GM12878 (cell line): Measurements from ENCODE around the gene COL21A1. TPM values are rescaled to one million over a fixed set of nuclear protein-coding genes. Genes with fewer than 3 reads are reported as not detected.

Experiments
- ATAC-seq: fragments of 200-7000 bp; cut with Tn5 transposase; 3 replicates; pipeline ENCODE4 v1.9.1; 2020; ENCODE audit warnings: mild to moderate bottlenecking, moderate library complexity
- BruUV-seq: library from RNA; stranded (reverse); fragments of 400-500 nt; replicated peaks from 2 replicates; lab custom pipeline; 2021; lab: Mats Ljungman, UMichigan
- CTCF ChIA-PET: fragments of 300-600 bp; sonication (Branson Sonifier 250); formaldehyde crosslinking; extraction: SDS; loops from one replicate; lab custom pipeline; 2021; ENCODE audit warnings: inconsistent platforms; lab: Yijun Ruan, JAX
- POLR2A ChIA-PET: fragments of 350-600 bp; formaldehyde crosslinking; extraction: SDS; loops from one replicate; lab custom pipeline; 2021; ENCODE audit warnings: inconsistent platforms; lab: Charles Lee
- RAD21 ChIA-PET: fragments of 300-600 bp; sonication (Branson Sonifier 250); formaldehyde crosslinking; loops from one replicate; lab custom pipeline; 2023; ENCODE audit warnings: antibody characterized with exemption; ENCODE audit not compliant: unreplicated experiment; lab: Charles Lee
- SMC1A ChIA-PET: fragments of 300-600 bp; sonication (Branson Sonifier 250); formaldehyde crosslinking; loops from one replicate; lab custom pipeline; 2023; ENCODE audit not compliant: unreplicated experiment, uncharacterized antibody; lab: Charles Lee
- DNase-seq: peaks from one replicate; pipeline ENCODE4 v3.0.0-alpha.2; 2011; ENCODE audit warnings: low read depth, low spot score
- FAIRE-seq: peaks from 3 replicates; lab custom pipeline; 2011; peaks lifted over from hg19 to GRCh38; lab: Jason Lieb, UNC
- H2AFZ ChIP-seq: 2 replicates; pipeline ENCODE4 v1.6.0; 2011; ENCODE audit warnings: low read depth, low read length, control low read depth; ENCODE audit not compliant: control insufficient read depth
- H3K27ac ChIP-seq: 2 replicates; pipeline ENCODE4 v1.5.1; 2011; ENCODE audit warnings: control low read depth; ENCODE audit not compliant: control insufficient read depth, insufficient read depth
- H3K27me3 ChIP-seq, 2 experiments: replicated peaks in 1 of 2; 2 replicates each; pipeline versions ENCODE4 v1.6.0 to v1.6.1; 2011; ENCODE audit warnings: low read length in 1 of 2; ENCODE audit not compliant: control insufficient read depth in 2 of 2, insufficient read depth in 2 of 2
- H3K36me3 ChIP-seq, 2 experiments: 2 replicates each; pipeline ENCODE4 v1.5.1; 2011; ENCODE audit warnings: low read length in 1 of 2; ENCODE audit not compliant: control insufficient read depth in 2 of 2, insufficient read depth in 2 of 2
- H3K4me1 ChIP-seq: 2 replicates; pipeline ENCODE4 v1.6.1; 2011; ENCODE audit warnings: mild to moderate bottlenecking, low read length, moderate library complexity, mixed read lengths; ENCODE audit not compliant: control insufficient read depth, insufficient read depth
- H3K4me2 ChIP-seq: 2 replicates; pipeline ENCODE4 v1.6.0; 2011; ENCODE audit warnings: control low read depth; ENCODE audit not compliant: control insufficient read depth, insufficient read depth
- H3K4me3 ChIP-seq: fragments of 200-600 bp; sonication (generic); 2 replicates; pipeline ENCODE4 v1.5.1; 2016
- H3K79me2 ChIP-seq: 2 replicates; pipeline ENCODE4 v1.6.0; 2011; ENCODE audit warnings: low read length; ENCODE audit not compliant: control insufficient read depth, insufficient read depth
- H3K9ac ChIP-seq: 2 replicates; pipeline ENCODE4 v1.8.0; 2011; ENCODE audit warnings: low read length, control low read depth, mixed read lengths; ENCODE audit not compliant: control insufficient read depth, insufficient read depth
- H3K9me3 ChIP-seq: replicated peaks from 3 replicates; pipeline ENCODE4 v1.5.1; 2011; ENCODE audit warnings: mild to moderate bottlenecking, low read length; ENCODE audit not compliant: control insufficient read depth, insufficient read depth
- H4K20me1 ChIP-seq: 2 replicates; pipeline ENCODE4 v1.6.0; 2011; ENCODE audit not compliant: control insufficient read depth, insufficient read depth
- ATF7 ChIP-seq: fragments of 450-650 bp; IDR thresholded peaks from 2 replicates; pipeline ENCODE4 v1.6.1; 2016; ENCODE audit warnings: low read depth, mild to moderate bottlenecking
- CHD4 ChIP-seq: fragments of 200-600 bp; sonication (generic); IDR thresholded peaks from 2 replicates; pipeline ENCODE4 v1.6.1; 2016; ENCODE audit warnings: mild to moderate bottlenecking
- GATAD2B ChIP-seq: fragments of 450-650 bp; conservative IDR thresholded peaks from 2 replicates; pipeline ENCODE4 v1.6.1; 2017; ENCODE audit warnings: low read depth, mild to moderate bottlenecking, moderate library complexity
- LARP7 ChIP-seq: fragments of 450-650 bp; IDR thresholded peaks from 2 replicates; pipeline ENCODE4 v1.6.1; 2017; ENCODE audit warnings: mild to moderate bottlenecking
- NFIC ChIP-seq: IDR thresholded peaks from 2 replicates; pipeline ENCODE4 v1.6.1; 2012; ENCODE audit warnings: low read depth, mild to moderate bottlenecking, inconsistent platforms, low read length, moderate library complexity
- PAX5 ChIP-seq: IDR thresholded peaks from 2 replicates; pipeline ENCODE4 v1.6.1; 2011; ENCODE audit warnings: low read depth, low read length, borderline replicate concordance
- POLR2AphosphoS2 ChIP-seq: IDR thresholded peaks from 2 replicates; pipeline ENCODE4 v1.6.1; 2011; ENCODE audit warnings: low read depth, mild to moderate bottlenecking, low read length, improper control_type of control experiment, moderate library complexity
- SMAD5 ChIP-seq: IDR thresholded peaks from 2 replicates; pipeline ENCODE4 v1.6.1; 2016; ENCODE audit warnings: antibody characterized with exemption, low read depth
- TAF1 ChIP-seq: IDR thresholded peaks from 2 replicates; pipeline ENCODE4 v1.6.1; 2011; ENCODE audit warnings: mild to moderate bottlenecking, low read depth, low read length, borderline replicate concordance
- WGBS: methylation state at CpG from one replicate; pipeline ENCODE4 v1.1.6; 2016; ENCODE audit warnings: low lambda C conversion rate; ENCODE audit not compliant: insufficient replicate concordance, insufficient coverage; ENCODE audit errors: missing lambda C conversion rate; 5-methylcytosine and 5-hydroxymethylcytosine counted together
- in situ Hi-C: fragments of 300-500 bp; cut with MboI; formaldehyde crosslinking; loops from 9 replicates; pipeline ENCODE4 v1.14.3; 2018; ENCODE audit warnings: mixed read lengths
- intact Hi-C: fragments of 100-400 bp; cut with micrococcal nuclease; formaldehyde crosslinking; loops from one replicate; pipeline ENCODE4 v1.14.2; 2022; ENCODE audit not compliant: unreplicated experiment
- polyA plus RNA-seq, 11 experiments: library from polyadenylated mRNA; depleted of rRNA in 4 of 11; unstranded in 6 of 11; stranded (reverse) in 5 of 11; fragments of >200 nt; fragmentation: Nextera tagmentation in 4 of 11; fragmentation: Illumina TruSeq in 1 of 11; extraction: Ambion mirVana in 4 of 11; extraction: Trizol in 1 of 11; gene quantifications; 1 replicate in 1 of 11; 2 replicates in 10 of 11; pipeline versions ENCODE4 v1.2.1 to v1.2.3, GENCODE V29; 2011 to 2016; ENCODE audit warnings: inconsistent platforms in 2 of 11, missing spikeins in 2 of 11, low read depth in 1 of 11
- total RNA-seq, 4 experiments: library from RNA; depleted of rRNA in 3 of 4; stranded (reverse); fragments of >200 nt in 3 of 4; fragmentation: Illumina TruSeq in 1 of 4; extraction: Trizol in 1 of 4; gene quantifications; 2 replicates each; pipeline versions ENCODE4 v1.2.1 to v1.2.3, GENCODE V29; 2013 to 2021
- TF ChIP-seq, protein P1 (sequence below): fragments of 450-650 bp; IDR thresholded peaks from 2 replicates; pipeline ENCODE4 v1.6.1; 2017; ENCODE audit warnings: antibody characterized with exemption, mild to moderate bottlenecking, moderate library complexity
- TF ChIP-seq, protein P2 (sequence below): IDR thresholded peaks from 2 replicates; pipeline ENCODE4 v1.6.1; 2012; ENCODE audit warnings: low read depth, low read length, improper control_type of control experiment
- TF ChIP-seq, protein P3 (sequence below): IDR thresholded peaks from 2 replicates; pipeline ENCODE4 v1.6.1; 2012; ENCODE audit warnings: improper control_type of control experiment, low read depth, low read length; ENCODE audit not compliant: insufficient replicate concordance

Gene COL21A1
- total and polyA plus RNA-seq, 10 of the 15 experiments (the other 5 are each of a cell fraction or from before 2014, with no cell fraction given) = 0.10 TPM; not detected in 9

DNA sequence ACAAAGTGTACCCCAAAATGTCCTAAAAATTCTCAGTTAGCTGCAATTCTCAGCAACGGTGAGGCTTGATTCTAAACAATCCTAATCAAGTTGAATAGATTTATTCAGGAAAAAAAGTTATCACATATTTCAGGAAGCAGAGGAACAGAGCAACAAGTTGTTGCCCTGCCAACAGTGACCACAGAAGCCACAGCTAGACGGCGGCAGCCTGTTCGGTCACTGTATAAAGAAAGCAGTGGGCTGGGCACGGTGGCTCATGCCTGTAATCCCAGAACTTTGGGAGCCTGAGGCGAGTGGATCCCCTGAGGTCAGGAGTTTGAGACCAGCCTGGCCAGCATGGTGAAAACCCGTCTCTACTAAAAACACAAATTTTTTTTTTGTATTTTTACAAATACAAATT is 200.8 kb downstream of the COL21A1 start (continued):
- TF ChIP-seq, protein P1, sequence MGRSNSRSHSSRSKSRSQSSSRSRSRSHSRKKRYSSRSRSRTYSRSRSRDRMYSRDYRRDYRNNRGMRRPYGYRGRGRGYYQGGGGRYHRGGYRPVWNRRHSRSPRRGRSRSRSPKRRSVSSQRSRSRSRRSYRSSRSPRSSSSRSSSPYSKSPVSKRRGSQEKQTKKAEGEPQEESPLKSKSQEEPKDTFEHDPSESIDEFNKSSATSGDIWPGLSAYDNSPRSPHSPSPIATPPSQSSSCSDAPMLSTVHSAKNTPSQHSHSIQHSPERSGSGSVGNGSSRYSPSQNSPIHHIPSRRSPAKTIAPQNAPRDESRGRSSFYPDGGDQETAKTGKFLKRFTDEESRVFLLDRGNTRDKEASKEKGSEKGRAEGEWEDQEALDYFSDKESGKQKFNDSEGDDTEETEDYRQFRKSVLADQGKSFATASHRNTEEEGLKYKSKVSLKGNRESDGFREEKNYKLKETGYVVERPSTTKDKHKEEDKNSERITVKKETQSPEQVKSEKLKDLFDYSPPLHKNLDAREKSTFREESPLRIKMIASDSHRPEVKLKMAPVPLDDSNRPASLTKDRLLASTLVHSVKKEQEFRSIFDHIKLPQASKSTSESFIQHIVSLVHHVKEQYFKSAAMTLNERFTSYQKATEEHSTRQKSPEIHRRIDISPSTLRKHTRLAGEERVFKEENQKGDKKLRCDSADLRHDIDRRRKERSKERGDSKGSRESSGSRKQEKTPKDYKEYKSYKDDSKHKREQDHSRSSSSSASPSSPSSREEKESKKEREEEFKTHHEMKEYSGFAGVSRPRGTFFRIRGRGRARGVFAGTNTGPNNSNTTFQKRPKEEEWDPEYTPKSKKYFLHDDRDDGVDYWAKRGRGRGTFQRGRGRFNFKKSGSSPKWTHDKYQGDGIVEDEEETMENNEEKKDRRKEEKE = no peak
- no peak for TF ChIP-seq PAX5

DNA sequence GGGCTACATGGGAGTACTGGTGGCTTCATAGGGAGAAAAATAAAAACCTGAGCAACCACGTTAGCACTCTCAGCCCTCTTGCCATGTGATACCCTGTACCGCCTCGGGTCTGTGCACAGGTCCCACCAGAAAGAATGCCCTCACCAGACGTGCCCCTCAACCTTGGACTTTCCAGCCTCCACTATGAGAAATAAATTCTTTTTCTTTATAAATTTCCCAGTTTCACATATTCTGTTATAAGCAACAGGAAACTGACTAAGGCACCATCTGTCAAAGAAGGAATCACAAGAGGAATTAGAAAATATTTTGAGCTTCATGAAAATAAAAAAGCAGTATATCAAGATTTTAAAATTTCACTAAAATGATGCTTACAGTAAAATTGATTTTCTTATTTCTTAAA is 203.6 kb downstream of the COL21A1 start:
- FAIRE-seq (no peak), ATAC-seq (no peak), DNase-seq (no peak)
- Histone ChIP-seq H3K36me3 (no peaks in the 10 kb centered on the region), H3K4me3 (no peak overlapping the region), H3K9me3 (no peaks in the 10 kb centered on the region), H3K4me2 (no peak overlapping the region), H3K9ac (no peak overlapping the region), H3K79me2 (no peaks in the 10 kb centered on the region), H2AFZ (no peak overlapping the region), H3K27ac (no peak overlapping the region), H3K27me3 (no peaks in the 10 kb centered on the region), H4K20me1 (no peaks in the 10 kb centered on the region), H3K4me1 (no peaks in the 10 kb centered on the region)
- ChIA-PET CTCF (no interaction called here), RAD21 (no interaction called here), SMC1A (no interaction called here), POLR2A (no interaction called here)
- intact Hi-C loops = no loop called here
- BruUV-seq = no TSS peak
- WGBS = 8% methylated on average over 4 of the region's 4 CpGs
- in situ Hi-C loops = no loop called here
- TF ChIP-seq, protein P2, sequence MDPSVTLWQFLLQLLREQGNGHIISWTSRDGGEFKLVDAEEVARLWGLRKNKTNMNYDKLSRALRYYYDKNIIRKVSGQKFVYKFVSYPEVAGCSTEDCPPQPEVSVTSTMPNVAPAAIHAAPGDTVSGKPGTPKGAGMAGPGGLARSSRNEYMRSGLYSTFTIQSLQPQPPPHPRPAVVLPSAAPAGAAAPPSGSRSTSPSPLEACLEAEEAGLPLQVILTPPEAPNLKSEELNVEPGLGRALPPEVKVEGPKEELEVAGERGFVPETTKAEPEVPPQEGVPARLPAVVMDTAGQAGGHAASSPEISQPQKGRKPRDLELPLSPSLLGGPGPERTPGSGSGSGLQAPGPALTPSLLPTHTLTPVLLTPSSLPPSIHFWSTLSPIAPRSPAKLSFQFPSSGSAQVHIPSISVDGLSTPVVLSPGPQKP = no peak
- no peak for TF ChIP-seq ATF7
- no peak for TF ChIP-seq POLR2AphosphoS2
- TF ChIP-seq, protein P3, sequence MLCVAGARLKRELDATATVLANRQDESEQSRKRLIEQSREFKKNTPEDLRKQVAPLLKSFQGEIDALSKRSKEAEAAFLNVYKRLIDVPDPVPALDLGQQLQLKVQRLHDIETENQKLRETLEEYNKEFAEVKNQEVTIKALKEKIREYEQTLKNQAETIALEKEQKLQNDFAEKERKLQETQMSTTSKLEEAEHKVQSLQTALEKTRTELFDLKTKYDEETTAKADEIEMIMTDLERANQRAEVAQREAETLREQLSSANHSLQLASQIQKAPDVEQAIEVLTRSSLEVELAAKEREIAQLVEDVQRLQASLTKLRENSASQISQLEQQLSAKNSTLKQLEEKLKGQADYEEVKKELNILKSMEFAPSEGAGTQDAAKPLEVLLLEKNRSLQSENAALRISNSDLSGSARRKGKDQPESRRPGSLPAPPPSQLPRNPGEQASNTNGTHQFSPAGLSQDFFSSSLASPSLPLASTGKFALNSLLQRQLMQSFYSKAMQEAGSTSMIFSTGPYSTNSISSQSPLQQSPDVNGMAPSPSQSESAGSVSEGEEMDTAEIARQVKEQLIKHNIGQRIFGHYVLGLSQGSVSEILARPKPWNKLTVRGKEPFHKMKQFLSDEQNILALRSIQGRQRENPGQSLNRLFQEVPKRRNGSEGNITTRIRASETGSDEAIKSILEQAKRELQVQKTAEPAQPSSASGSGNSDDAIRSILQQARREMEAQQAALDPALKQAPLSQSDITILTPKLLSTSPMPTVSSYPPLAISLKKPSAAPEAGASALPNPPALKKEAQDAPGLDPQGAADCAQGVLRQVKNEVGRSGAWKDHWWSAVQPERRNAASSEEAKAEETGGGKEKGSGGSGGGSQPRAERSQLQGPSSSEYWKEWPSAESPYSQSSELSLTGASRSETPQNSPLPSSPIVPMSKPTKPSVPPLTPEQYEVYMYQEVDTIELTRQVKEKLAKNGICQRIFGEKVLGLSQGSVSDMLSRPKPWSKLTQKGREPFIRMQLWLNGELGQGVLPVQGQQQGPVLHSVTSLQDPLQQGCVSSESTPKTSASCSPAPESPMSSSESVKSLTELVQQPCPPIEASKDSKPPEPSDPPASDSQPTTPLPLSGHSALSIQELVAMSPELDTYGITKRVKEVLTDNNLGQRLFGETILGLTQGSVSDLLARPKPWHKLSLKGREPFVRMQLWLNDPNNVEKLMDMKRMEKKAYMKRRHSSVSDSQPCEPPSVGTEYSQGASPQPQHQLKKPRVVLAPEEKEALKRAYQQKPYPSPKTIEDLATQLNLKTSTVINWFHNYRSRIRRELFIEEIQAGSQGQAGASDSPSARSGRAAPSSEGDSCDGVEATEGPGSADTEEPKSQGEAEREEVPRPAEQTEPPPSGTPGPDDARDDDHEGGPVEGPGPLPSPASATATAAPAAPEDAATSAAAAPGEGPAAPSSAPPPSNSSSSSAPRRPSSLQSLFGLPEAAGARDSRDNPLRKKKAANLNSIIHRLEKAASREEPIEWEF = no peak
- TF ChIP-seq CHD4 = no peak
- TF ChIP-seq LARP7 = no peak
- no peak for TF ChIP-seq GATAD2B
- TF ChIP-seq SMAD5 = no peak
- no peak for TF ChIP-seq NFIC
- TF ChIP-seq TAF1 = no peak
